H1 (cell line): Measurements from ENCODE around the gene LCN12.

Experiments used
- CTCF ChIP-seq, 3 experiments: IDR thresholded peaks; 1 replicate in 2 of 3; 2 replicates in 1 of 3; pipeline versions ENCODE4 v1.5.1 to v1.6.1; 2011; ENCODE audit warnings: low read length in 3 of 3, mild to moderate bottlenecking in 3 of 3, inconsistent platforms in 2 of 3, low read depth in 1 of 3, moderate library complexity in 1 of 3; ENCODE audit not compliant: insufficient read depth in 1 of 3; ENCODE audit errors: control extremely low read depth in 1 of 3
- SRF ChIP-seq: IDR thresholded peaks from 2 replicates; pipeline ENCODE4 v1.6.1; 2011; ENCODE audit warnings: mild to moderate bottlenecking, low read depth, low read length, moderate library complexity

DNA sequence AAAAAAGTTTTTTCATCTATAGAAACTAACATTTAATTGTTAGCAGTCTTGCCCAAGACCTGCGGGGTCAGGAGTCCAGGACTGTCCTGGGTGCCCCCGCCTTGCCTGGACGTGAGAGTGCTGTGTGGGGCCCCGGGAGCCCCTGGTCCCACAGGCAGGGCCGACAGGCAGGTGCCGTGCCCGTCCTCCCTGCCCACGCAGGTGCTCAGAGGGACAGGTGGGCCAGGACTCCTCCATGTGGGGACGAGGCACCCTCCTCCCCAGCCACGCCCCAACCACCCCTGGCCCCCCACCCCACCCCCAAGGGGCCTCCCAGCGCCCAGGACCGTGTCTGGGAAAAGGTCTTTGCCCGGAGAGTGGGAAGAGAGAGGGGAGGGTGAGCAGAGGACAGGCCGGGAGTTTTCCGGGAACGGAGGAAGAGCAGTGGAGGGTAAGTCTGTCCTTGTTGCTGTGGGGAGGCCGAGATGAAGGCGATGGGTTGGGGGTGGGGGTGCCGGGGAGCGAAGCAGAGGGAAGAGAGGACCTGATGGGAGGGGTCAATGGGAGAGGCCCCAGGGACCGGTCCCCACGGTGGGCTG, 2.7 kb upstream of the LCN12 start:
- TF ChIP-seq CTCF (IDR thresholded peaks at IDR 0.05; ENCODE audit: control extremely low read depth in 1 of 3, insufficient read depth in 1 of 3, low read depth in 1 of 3, low read length in 3 of 3) (no peak), SRF (no peak)
